K562 (cell line): ENCODE results near the gene CBFA2T2. TPM values are rescaled to one million over a fixed set of nuclear protein-coding genes. Genes with fewer than 3 reads are reported as not detected.

Source experiments
- DIDO1 ChIP-seq: fragments of 450-650 bp; IDR thresholded peaks from 2 replicates; pipeline ENCODE4 v1.6.1; 2016; ENCODE audit warnings: low read depth, missing biosample characterization, missing genetic modification characterization
- RERE ChIP-seq: sonication (generic); formaldehyde crosslinking; IDR thresholded peaks from 2 replicates; pipeline ENCODE4 v1.8.0; 2023; ENCODE audit warnings: missing genetic modification reagents, mild to moderate bottlenecking, borderline replicate concordance
- RREB1 ChIP-seq: fragments of 250-450 bp; sonication (Bioruptor Pico); IDR thresholded peaks from 2 replicates; pipeline ENCODE4 v1.4.0; 2020
- ZNF707 ChIP-seq: fragments of 250-450 bp; sonication (Bioruptor Pico); conservative IDR thresholded peaks from 2 replicates; pipeline ENCODE4 v1.8.0; 2022; ENCODE audit warnings: inconsistent platforms, mild to moderate bottlenecking, moderate library complexity
- ZNF764 ChIP-seq: fragments of 250-450 bp; sonication (Bioruptor Pico); IDR thresholded peaks from 2 replicates; pipeline ENCODE4 v1.4.0; 2020; ENCODE audit warnings: low read depth, mild to moderate bottlenecking, moderate library complexity
- polyA plus RNA-seq, 8 experiments: library from polyadenylated mRNA; depleted of rRNA in 4 of 8; stranded (reverse) in 5 of 8; unstranded in 3 of 8; fragments of >200 nt; fragmentation: Nextera tagmentation in 2 of 8; fragmentation: Illumina TruSeq in 1 of 8; extraction: Ambion mirVana in 2 of 8; extraction: Trizol in 1 of 8; gene quantifications; 2 replicates each; pipeline versions ENCODE4 v1.2.1 to v1.2.3, GENCODE V29; 2011 to 2014; ENCODE audit warnings: inconsistent platforms in 1 of 8, missing spikeins in 1 of 8
- total RNA-seq, 7 experiments: library from RNA; depleted of rRNA in 6 of 7; stranded (reverse); fragments of >200 nt in 6 of 7; fragmentation: Illumina TruSeq in 2 of 7; extraction: Trizol in 2 of 7; gene quantifications; 2 replicates each; pipeline versions ENCODE4 v1.2.1 to v1.2.3, GENCODE V29; 2011 to 2021; ENCODE audit warnings: low replicate concordance in 1 of 7

Gene CBFA2T2
- total and polyA plus RNA-seq, 9 of the 15 experiments (the other 6 are each of a cell fraction or from before 2014, with no cell fraction given) = 0.27 to 9.6 (median 5.8) TPM

- TF ChIP-seq RERE (no peak), ZNF707 (CRISPR knock-in tag) (no peak), DIDO1 (no peak), RREB1 (CRISPR knock-in tag) (no peak), ZNF764 (no peak)
Observed at GRCh38 chr20:33624399-33624798, 134.5 kb downstream of the CBFA2T2 start (continued).
